Liver (tissue), 9 donors: ENCODE measurements around the gene ENPP3. TPM values are rescaled to one million over a fixed set of nuclear protein-coding genes. Genes with fewer than 3 reads are reported as not detected.

Experiments used
- DNase-seq: peaks from one replicate; pipeline ENCODE4 v3.0.0-alpha.2; 2017; ENCODE audit warnings: low spot score
- H3K27ac ChIP-seq, 2 donors: one replicate each; pipeline ENCODE4 v1.7.0; 2013; ENCODE audit warnings: inconsistent platforms in 2 of 2, low read length in 2 of 2, control low read depth in 1 of 2, low read depth in 1 of 2, mild to moderate bottlenecking in 1 of 2
- H3K27me3 ChIP-seq, 4 donors: one replicate each; pipeline versions ENCODE4 v1.6.1 to v1.7.0; 2013; ENCODE audit warnings: low read length in 3 of 4, inconsistent platforms in 1 of 4, mild to moderate bottlenecking in 1 of 4, moderate library complexity in 1 of 4; ENCODE audit not compliant: control insufficient read depth in 4 of 4, insufficient read depth in 4 of 4
- H3K36me3 ChIP-seq, 4 donors: one replicate each; pipeline versions ENCODE4 v1.6.1 to v1.7.0; 2013; ENCODE audit warnings: low read length in 3 of 4, mild to moderate bottlenecking in 3 of 4, low read depth in 1 of 4, moderate library complexity in 1 of 4; ENCODE audit not compliant: control insufficient read depth in 4 of 4, insufficient read depth in 3 of 4
- H3K4me1 ChIP-seq, 4 donors: one replicate each; pipeline versions ENCODE4 v1.6.1 to v1.7.0; 2013; ENCODE audit warnings: low read length in 3 of 4, mild to moderate bottlenecking in 3 of 4, moderate library complexity in 1 of 4; ENCODE audit not compliant: control insufficient read depth in 4 of 4, insufficient read depth in 4 of 4
- H3K4me3 ChIP-seq, 3 donors: one replicate each; pipeline versions ENCODE4 v1.6.1 to v1.7.0; 2013; ENCODE audit warnings: low read length in 3 of 3, control low read depth in 1 of 3, low read depth in 1 of 3, mild to moderate bottlenecking in 1 of 3
- H3K9ac ChIP-seq, 2 donors: one replicate each; pipeline ENCODE4 v1.7.0; 2013; ENCODE audit warnings: low read length in 2 of 2, mild to moderate bottlenecking in 2 of 2, moderate library complexity in 2 of 2, control low read depth in 1 of 2, low read depth in 1 of 2
- H3K9me3 ChIP-seq, 4 donors: one replicate each; pipeline versions ENCODE4 v1.6.1 to v1.7.0; 2013; ENCODE audit warnings: low read length in 3 of 4; ENCODE audit not compliant: control insufficient read depth in 4 of 4
- ATF3 ChIP-seq: IDR thresholded peaks from 2 replicates; pipeline ENCODE4 v1.6.1; 2016; ENCODE audit warnings: antibody characterized with exemption
- CTCF ChIP-seq: fragments of 150-350 bp; IDR thresholded peaks from 2 replicates; pipeline ENCODE4 v1.5.1; 2017; ENCODE audit warnings: improper control_type of control experiment, low read depth, low read length; ENCODE audit not compliant: missing input control
- EGR1 ChIP-seq, 2 donors: IDR thresholded peaks; 2 replicates each; pipeline ENCODE4 v1.6.1; 2016 to 2018; ENCODE audit warnings: antibody characterized with exemption in 2 of 2, low read depth in 2 of 2
- FOXA1 ChIP-seq: IDR thresholded peaks from 2 replicates; pipeline ENCODE4 v1.6.1; 2016; ENCODE audit warnings: antibody characterized with exemption
- FOXA2 ChIP-seq: IDR thresholded peaks from 2 replicates; pipeline ENCODE4 v1.6.1; 2016; ENCODE audit warnings: antibody characterized with exemption
- GABPA ChIP-seq, 2 donors: IDR thresholded peaks in 1 of 2; conservative IDR thresholded peaks in 1 of 2; 2 replicates each; pipeline ENCODE4 v1.6.1; 2016; ENCODE audit warnings: antibody characterized with exemption in 2 of 2, mild to moderate bottlenecking in 1 of 2, moderate library complexity in 1 of 2
- HNF4A ChIP-seq, 2 donors: conservative IDR thresholded peaks; 2 replicates each; pipeline ENCODE4 v1.6.1; 2016; ENCODE audit warnings: antibody characterized with exemption in 2 of 2, mild to moderate bottlenecking in 2 of 2
- HNF4G ChIP-seq: IDR thresholded peaks from 2 replicates; pipeline ENCODE4 v1.6.1; 2016; ENCODE audit warnings: antibody characterized with exemption
- JUND ChIP-seq, 2 donors: IDR thresholded peaks; 2 replicates each; pipeline ENCODE4 v1.6.1; 2016; ENCODE audit warnings: antibody characterized with exemption in 2 of 2
- MAX ChIP-seq: IDR thresholded peaks from 2 replicates; pipeline ENCODE4 v1.6.1; 2016; ENCODE audit warnings: antibody characterized with exemption
- NR2F2 ChIP-seq: IDR thresholded peaks from 2 replicates; pipeline ENCODE4 v1.6.1; 2016; ENCODE audit warnings: antibody characterized with exemption
- RAD21 ChIP-seq, 2 donors: IDR thresholded peaks; 2 replicates each; pipeline ENCODE4 v1.6.1; 2016; ENCODE audit warnings: antibody characterized with exemption in 2 of 2, mild to moderate bottlenecking in 2 of 2
- REST ChIP-seq: IDR thresholded peaks from 2 replicates; pipeline ENCODE4 v1.6.1; 2016; ENCODE audit warnings: antibody characterized with exemption, mild to moderate bottlenecking
- RXRA ChIP-seq, 2 donors: IDR thresholded peaks; 2 replicates each; pipeline ENCODE4 v1.6.1; 2017 to 2018; ENCODE audit warnings: antibody characterized with exemption in 2 of 2, mild to moderate bottlenecking in 1 of 2
- SP1 ChIP-seq: IDR thresholded peaks from 2 replicates; pipeline ENCODE4 v1.6.1; 2018; ENCODE audit warnings: antibody characterized with exemption, mild to moderate bottlenecking
- TAF1 ChIP-seq: conservative IDR thresholded peaks from 2 replicates; pipeline ENCODE4 v1.6.1; 2016; ENCODE audit warnings: antibody characterized with exemption, mild to moderate bottlenecking
- YY1 ChIP-seq: IDR thresholded peaks from 2 replicates; pipeline ENCODE4 v1.6.1; 2016; ENCODE audit warnings: antibody characterized with exemption, mild to moderate bottlenecking
- ZBTB33 ChIP-seq: IDR thresholded peaks from 2 replicates; pipeline ENCODE4 v1.6.1; 2016; ENCODE audit warnings: antibody characterized with exemption
- WGBS: extraction: QIAGEN DNeasy Blood & Tissue Kit; methylation state at CpG from one replicate; pipeline ENCODE4 v1.1.7; 2013; 5-methylcytosine and 5-hydroxymethylcytosine counted together
- polyA plus RNA-seq, 2 donors: library from polyadenylated mRNA; stranded (reverse) in 1 of 2; unstranded in 1 of 2; fragments of 200-250 nt in 1 of 2; fragments of >200 nt in 1 of 2; fragmentation: Nextera tagmentation in 1 of 2; extraction: Ambion mirVana in 1 of 2; gene quantifications; one replicate each; pipeline versions ENCODE4 v1.2.1 to v1.2.3, GENCODE V29; 2013 to 2015
- total RNA-seq, 2 donors: library from RNA; depleted of rRNA; stranded (reverse); fragments of >200 nt; gene quantifications; one replicate each; pipeline ENCODE4 v1.2.3, GENCODE V29; 2014
- donor health status: healthy.
- donor health status: healthy.
- donor health status: healthy.
- donor health status: healthy.
- donor health status: healthy.

Gene ENPP3
- total and polyA plus RNA-seq, 4 donors, result 0.51 to 6.1 (median 1.1) TPM

GRCh38 chr6:131728296-131728939 is 91.3 kb downstream of the ENPP3 start:
- DNase-seq, result no peak
- Histone ChIP-seq H3K27me3 (no peaks in the 10 kb centered on the region), H3K4me3 (no peak overlapping the region), H3K27ac (no peak overlapping the region), H3K9ac (no peak overlapping the region), H3K9me3 (peaks cover 0 to 6% (median 0%) of the 10 kb centered on the region in 4 donors), H3K36me3 (peaks cover 0 to 5% (median 0%) of the 10 kb centered on the region in 4 donors), H3K4me1 (no peaks in the 10 kb centered on the region)
- 86% methylated on average over 3 of the region's 3 CpGs for WGBS
- no peak for TF ChIP-seq SP1
- TF ChIP-seq CTCF, result no peak
- no peak for TF ChIP-seq ZBTB33
- no peak for TF ChIP-seq GABPA (IDR thresholded peaks at IDR 0.05 in 1 of 2, conservative IDR thresholded peaks at IDR 0.05 in 1 of 2)
- no peak for TF ChIP-seq RAD21 (IDR thresholded peaks at IDR 0.05)
- TF ChIP-seq HNF4A (conservative IDR thresholded peaks at IDR 0.05), result no peak
- no peak for TF ChIP-seq MAX
- TF ChIP-seq REST, result no peak
- TF ChIP-seq YY1, result no peak
- TF ChIP-seq JUND (IDR thresholded peaks at IDR 0.05), result no peak
- no peak for TF ChIP-seq HNF4G
- no peak for TF ChIP-seq TAF1
- no peak for TF ChIP-seq FOXA2
- no peak for TF ChIP-seq RXRA (IDR thresholded peaks at IDR 0.05)
- TF ChIP-seq NR2F2, result no peak
- TF ChIP-seq FOXA1, result no peak
- no peak for TF ChIP-seq EGR1 (IDR thresholded peaks at IDR 0.05; ENCODE audit: low read depth in 2 of 2)
- no peak for TF ChIP-seq ATF3
